Erythroblast (primary cell): ENCODE measurements around the gene SLMAP.
A peak's percentile ranks its signal among the peaks of the same experiment; 100 is the strongest.

Source experiments
- DNase-seq, 2 experiments: peaks; one replicate each; lab custom pipeline; 2025; lab: John Stamatoyannopoulos, UW
- GATA1 ChIP-seq: IDR thresholded peaks from 2 replicates; pipeline ENCODE4 v1.6.1; 2011; ENCODE audit warnings: low read depth, mild to moderate bottlenecking, control low read depth, low read length, moderate library complexity
- POLR2A ChIP-seq: IDR thresholded peaks from 2 replicates; pipeline ENCODE4 v1.6.1; 2011; ENCODE audit warnings: mild to moderate bottlenecking, low read length

SLMAP gene, protein sequence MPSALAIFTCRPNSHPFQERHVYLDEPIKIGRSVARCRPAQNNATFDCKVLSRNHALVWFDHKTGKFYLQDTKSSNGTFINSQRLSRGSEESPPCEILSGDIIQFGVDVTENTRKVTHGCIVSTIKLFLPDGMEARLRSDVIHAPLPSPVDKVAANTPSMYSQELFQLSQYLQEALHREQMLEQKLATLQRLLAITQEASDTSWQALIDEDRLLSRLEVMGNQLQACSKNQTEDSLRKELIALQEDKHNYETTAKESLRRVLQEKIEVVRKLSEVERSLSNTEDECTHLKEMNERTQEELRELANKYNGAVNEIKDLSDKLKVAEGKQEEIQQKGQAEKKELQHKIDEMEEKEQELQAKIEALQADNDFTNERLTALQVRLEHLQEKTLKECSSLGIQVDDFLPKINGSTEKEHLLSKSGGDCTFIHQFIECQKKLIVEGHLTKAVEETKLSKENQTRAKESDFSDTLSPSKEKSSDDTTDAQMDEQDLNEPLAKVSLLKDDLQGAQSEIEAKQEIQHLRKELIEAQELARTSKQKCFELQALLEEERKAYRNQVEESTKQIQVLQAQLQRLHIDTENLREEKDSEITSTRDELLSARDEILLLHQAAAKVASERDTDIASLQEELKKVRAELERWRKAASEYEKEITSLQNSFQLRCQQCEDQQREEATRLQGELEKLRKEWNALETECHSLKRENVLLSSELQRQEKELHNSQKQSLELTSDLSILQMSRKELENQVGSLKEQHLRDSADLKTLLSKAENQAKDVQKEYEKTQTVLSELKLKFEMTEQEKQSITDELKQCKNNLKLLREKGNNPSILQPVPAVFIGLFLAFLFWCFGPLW

DNA sequence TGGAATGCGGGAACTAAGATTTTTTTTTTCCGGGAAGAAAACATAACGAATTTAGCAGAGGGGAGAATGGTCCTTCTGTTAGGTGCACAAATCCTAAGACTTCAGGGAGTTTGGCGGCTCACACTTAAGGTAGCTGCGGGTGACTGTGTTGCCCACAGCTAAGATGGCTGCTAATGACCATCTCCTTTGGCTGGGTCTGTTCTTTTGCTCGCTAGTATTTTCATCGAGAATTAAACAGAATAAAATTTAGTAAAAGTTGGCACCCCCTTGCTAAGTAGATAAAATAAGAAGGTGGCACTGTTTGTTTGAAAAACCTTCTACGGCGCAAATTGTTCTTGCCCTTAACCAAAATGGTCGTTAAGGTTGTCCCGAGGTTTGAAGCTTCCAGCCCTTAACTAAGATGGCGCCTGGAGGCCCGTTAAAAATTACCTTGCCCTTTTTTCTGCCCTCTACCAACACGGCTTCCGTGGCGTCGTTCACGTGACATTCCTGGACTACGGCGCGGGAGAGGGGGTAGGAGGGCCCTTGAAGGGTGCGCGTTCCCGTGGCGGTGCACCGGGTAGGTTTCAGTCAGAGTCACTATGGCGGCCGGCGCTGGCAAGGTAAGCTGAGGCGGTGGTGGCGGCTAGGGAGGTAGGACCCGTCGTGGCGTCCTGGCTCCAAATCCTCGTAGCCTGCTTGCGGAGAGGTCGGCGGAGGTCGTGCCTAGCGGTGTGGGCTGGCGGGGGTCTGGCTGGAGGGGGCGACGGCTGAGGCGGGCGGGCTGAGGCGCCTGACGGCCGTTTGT lies at the start of gene SLMAP:
Gene SLMAP (plus strand): TSS at position 569 of the 787 bp plus-strand sequence. CDS start 1,343 bp downstream, outside the sequence.
- peak; percentile 97 to 98 for DNase-seq
- no peak for TF ChIP-seq GATA1
- peak; percentile 82 for TF ChIP-seq POLR2A

DNA sequence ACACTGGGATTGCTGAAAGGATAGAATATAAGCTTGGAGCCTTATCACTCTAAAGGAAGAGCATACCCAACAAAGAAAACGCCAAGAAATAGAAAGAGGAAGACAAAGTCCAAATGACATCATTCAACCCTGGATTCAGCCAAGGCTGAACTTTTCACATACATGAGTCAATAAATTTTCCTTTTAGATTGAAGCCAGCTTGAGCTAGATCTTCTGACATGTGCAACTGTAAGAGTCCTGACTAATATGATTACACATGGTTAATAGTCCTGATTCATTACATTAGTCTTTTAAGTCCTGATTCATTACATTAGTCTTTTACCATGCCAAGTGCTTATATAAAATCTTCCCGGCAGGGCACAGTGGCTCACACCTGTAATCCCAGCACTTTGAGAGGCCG lies 49.6 kb upstream of the SLMAP start:
- DNase-seq, result no peak
- TF ChIP-seq POLR2A (no peak), GATA1 (no peak)

DNA sequence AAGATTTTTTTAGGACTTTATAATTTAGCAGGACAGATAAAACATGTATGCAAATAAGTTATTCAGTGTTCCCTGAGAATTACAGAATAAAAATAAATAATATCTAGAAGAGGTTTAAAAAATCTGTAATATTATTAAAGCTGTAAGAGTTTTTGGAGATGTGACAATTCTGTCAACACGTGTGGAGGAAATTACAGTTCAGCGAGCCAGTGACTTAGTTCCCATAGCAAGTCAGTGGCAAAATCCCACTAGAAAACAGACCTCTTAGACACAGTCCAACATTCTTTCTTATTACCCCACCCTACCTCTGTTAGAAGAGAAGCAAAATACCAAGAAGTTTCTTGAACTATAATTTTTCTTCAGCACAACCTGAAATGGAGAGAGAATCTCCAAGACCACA lies 47.1 kb upstream of the SLMAP start:
- TF ChIP-seq POLR2A (no peak), GATA1 (no peak)
- no peak for DNase-seq

DNA sequence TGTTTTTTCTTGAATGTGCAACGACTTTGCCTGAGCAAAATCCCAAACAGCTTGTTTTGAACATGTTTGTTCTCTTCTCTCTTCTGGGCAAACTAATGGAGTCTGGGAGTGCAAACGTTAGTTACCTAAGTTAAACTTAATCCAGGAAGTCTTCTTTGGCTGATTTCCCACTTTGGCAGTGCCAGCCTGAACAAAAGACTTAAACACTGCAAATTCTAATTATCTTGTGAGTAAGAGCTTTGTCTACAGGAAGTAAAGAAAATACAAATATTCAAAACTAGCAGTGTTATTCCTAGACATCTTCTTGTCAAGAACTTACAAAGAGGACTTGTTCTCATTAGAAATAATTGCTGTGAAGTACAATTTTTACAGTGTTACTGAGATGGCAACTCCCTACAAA lies 46.5 kb upstream of the SLMAP start:
- DNase-seq, result no peak
- no peak for TF ChIP-seq GATA1
- TF ChIP-seq POLR2A, result no peak

DNA sequence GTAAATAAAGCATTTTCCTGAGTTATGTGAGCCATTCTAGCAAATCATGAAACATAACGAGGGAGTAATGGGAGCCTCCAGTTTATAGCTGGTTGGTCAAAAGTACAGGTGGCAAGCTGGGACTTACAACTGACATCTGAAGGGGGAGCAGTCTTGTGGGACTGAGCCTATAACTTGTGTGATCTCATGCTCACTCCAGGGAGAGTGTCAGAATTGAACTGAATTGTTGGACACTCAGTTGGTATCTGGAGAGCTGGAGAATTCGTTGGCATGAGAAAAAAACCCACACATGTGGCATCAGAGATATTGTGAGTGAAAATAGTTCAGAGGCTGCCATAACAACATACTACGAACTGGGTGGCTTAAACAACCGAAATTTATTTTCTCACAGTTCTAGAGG lies 40.4 kb upstream of the SLMAP start:
- TF ChIP-seq POLR2A (no peak), GATA1 (no peak)
- no peak for DNase-seq

DNA sequence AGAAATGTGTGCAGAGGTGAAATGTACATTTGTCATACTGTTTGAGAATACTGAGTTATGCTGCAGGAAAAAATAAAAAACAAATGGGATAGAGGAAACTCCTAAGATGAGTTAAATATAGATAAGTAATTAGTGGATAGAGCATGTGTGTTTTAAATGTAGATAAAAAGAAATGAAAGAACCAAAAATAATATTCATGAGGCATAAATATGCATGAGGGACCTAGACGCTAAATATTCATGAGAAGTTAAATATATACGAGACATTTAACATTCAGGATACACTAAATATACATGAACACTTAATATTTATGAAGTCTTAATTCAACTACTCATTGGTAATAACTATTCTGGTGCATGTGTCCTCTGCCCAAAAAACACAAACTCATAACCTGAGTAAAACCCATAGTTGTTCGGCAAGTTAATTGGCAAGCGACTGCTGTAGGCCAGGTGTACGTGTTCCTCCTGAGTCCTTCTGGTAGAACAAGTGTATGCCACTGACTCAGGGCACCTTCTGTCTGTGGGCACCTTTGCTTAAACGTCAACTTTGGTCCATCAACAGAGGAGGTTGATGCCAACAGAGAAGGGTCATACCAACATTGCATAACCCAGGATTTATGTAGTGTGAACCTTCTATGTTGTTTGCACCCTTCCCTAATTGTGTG lies 38.8 kb upstream of the SLMAP start:
- TF ChIP-seq GATA1 (no peak), POLR2A (no peak)
- DNase-seq, result no peak

DNA sequence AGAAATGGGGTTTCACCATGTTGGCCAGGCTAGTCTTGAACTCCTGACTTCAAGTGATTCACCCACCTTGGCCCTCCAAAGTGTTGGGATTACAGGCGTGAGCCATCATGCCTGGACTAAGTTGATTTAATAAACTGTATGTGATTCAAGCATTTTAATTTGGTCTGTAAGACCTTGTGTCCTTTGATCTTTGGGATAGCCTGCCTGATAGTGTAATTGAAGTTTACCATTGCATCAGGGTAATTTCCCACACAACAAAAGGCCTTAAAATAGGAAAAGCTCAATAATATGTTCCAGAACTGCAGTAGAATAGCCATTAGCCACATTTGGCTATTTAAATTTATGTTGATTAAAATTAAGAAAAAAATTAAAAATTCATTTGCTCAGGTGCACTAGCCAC lies 38.0 kb upstream of the SLMAP start:
- TF ChIP-seq GATA1, result no peak
- TF ChIP-seq POLR2A, result no peak
- DNase-seq, result no peak

DNA sequence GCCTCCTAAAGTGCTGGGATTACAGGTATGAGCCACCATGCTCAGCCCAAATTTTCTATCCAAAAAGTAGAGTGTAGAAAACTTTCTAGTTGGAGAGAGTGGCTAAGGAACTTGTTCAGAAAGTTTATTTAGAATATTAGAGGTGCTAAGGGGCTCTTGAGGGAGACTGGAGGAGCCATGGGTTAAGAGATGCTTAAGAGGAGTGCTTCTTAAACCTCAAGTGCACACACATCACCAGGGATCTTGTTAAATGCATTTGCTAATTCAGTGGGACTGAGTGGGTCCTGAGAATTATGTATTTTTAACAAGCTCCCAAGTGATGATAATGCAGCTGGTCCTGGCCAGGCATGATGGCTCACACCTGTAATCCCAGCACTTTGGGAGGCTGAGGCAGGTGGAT lies 29.7 kb upstream of the SLMAP start:
- no peak for TF ChIP-seq GATA1
- TF ChIP-seq POLR2A, result no peak
- no peak for DNase-seq

DNA sequence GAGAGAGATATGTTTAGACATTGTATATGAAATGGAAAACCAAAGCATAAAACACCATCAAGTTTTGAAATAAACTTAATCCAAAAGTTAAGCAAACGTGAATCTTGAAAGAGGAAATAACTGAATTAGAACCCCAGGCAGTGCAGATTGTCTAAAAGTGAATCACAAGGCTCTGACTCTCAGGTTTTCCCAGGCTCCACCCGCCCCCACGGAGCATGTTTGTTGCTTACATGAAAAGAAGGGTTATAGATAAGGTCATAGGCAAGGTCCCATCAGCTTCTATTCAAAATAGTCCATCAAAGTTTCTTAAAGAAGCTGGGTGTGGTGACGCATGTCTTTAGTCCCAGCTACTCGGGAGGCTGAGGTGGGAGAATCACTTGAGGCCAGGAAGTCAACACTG lies 29.0 kb upstream of the SLMAP start:
- TF ChIP-seq POLR2A, result no peak
- no peak for TF ChIP-seq GATA1
- no peak for DNase-seq

DNA sequence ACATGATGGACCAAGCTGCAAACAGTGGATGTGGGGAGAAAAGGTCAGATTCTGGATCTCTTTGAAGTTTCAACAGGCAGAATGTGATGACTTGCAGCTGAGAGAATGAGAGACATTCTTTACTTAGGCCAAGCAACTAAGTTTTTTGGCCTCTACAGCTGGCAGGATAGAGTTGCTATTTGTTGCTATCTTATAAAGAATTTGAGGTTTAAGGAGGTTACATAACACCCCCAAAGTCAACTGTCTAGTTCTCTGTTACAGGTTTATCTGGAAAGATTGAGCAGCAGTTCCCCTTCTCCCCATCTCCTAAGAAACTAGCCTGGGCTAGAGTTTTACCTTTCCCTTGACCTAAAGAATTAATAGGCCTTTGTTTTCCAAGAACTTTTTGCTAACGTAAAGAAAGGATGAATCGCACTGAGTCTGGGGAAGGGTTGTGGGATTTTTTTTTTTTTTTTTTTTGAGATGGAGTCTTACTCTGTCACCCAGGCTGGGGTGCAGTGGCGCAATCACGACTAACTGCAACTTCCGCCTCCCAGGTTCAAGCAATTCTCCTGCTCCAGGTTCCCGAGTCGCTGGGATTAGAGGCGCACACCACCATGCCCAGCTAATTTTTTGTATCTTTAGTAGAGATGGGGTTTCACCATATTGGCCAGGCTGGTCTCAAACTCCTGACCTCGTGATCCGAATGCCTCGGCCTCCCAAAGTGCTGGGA lies 26.6 kb upstream of the SLMAP start:
- no peak for DNase-seq
- TF ChIP-seq GATA1 (no peak), POLR2A (no peak)

DNA sequence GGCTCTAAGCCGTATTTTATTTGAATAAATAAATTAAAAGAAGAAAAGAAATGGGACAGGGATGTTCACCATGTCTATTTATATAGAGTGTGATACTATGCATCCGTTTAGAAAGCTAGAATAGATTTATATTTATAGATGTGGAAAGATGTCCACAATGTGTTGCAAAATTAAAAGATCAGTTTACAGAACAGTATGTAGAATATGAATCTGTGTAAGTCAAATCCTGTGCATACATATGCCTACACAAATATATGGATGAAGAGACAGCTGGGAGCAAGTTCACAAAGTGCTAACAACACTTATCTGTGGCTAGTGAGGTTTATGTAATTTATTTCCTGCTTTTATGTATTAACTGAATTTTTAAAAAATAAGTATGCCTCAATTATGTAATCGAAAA lies 25.4 kb upstream of the SLMAP start:
- no peak for DNase-seq
- TF ChIP-seq POLR2A, result no peak
- no peak for TF ChIP-seq GATA1

DNA sequence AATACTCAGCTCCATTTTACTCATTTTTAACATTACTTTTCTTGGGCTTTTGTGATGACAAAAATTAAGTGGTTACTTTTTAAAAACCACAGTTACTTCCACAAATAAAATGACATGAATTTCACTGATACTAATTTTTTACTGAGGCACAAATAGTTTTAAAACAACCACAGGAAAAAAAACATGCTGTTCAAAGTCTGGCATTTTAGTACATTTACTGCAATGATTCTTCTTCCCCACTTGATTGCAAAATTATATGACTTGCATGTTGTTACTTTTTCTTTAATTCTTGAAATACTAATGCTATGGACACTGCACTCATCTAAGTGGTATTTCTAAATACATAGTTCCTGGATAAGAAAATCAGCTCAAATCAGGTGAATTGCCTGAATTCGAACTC lies 24.8 kb upstream of the SLMAP start:
- no peak for TF ChIP-seq POLR2A
- no peak for TF ChIP-seq GATA1

More for the DNA sequence above, 24.8 kb upstream of the SLMAP start:
- DNase-seq, result no peak
